ENCODE data around the gene ABCA4.
A peak's percentile ranks its signal among the peaks of the same experiment; 100 is the strongest.

ABCA4 gene

DNA sequence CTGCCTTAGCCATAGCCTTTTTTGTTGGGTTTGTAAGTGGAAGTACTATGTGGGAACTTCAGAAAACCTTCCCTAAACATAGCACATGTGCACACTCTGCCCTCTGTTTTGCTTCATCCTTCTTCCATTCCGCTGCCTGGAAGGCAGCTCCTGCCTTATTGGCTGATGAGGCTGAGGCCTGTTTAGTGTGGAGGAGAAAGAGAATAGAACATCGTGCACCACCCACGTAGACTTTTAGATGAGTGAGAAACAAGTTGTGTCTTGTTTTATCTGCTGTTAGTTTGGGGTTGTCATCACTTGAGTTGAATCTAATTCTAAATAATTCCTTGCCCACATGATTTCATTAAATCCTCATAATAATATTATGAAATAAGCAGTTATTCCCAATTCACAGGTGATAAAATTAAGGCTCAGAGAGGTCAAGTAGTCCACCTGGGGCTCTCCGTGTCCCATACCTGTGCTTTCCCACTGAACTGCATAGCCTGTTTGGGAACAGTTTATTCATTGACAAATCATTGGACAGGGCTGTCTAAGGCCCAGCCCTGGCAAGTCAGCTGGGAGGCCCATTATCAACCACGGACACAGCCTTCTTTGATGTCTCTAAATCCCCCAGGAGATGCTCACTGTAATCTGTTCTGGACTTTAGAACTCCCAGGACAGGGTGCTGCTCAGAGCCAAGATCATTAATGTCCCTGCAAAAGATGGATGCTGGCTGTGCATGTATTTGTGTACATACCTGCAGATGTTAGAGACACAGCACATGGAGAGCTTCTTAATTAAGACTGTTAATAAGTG is 93.0 kb downstream of the ABCA4 start:
- DNase-seq (ENCODE audit: low spot score), result no peak

DNA sequence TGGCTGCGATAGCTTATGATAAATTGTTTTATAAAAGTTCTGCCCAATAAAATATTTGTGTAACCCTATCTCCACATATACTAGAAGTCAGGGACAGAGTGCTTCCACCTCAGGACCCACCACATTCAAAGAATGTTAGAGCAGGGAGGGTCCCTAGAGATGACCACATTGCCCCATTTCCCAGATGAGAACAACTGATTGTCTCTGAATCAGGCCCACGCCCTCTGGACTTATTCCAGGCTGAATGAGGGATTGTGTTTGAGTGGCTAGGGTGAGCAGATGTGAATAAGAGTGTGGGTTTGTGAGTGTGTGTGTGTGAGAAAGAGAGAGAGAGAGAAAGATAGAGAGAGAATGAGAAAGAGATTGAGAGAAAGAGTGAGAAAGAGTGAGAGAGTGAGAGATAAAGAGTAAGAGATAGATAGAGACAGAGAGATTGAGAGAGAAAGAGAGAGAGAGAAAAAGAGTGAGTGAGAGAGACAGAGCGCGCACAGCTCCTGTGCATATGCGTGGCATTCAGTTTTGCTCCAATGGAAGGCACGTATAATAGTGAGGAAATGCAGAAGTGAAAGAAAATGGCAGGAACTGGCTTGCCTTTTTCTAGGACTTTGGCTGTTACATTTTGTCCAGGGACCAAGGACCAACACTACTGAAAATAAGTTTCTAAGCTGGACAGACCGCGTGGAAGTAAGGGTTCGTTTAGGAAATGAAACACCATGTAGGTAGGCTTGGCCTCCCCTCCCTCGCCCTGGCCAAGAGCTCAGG is 94.1 kb downstream of the ABCA4 start:
- DNase-seq (ENCODE audit: low spot score), result peak; percentile 57

DNA sequence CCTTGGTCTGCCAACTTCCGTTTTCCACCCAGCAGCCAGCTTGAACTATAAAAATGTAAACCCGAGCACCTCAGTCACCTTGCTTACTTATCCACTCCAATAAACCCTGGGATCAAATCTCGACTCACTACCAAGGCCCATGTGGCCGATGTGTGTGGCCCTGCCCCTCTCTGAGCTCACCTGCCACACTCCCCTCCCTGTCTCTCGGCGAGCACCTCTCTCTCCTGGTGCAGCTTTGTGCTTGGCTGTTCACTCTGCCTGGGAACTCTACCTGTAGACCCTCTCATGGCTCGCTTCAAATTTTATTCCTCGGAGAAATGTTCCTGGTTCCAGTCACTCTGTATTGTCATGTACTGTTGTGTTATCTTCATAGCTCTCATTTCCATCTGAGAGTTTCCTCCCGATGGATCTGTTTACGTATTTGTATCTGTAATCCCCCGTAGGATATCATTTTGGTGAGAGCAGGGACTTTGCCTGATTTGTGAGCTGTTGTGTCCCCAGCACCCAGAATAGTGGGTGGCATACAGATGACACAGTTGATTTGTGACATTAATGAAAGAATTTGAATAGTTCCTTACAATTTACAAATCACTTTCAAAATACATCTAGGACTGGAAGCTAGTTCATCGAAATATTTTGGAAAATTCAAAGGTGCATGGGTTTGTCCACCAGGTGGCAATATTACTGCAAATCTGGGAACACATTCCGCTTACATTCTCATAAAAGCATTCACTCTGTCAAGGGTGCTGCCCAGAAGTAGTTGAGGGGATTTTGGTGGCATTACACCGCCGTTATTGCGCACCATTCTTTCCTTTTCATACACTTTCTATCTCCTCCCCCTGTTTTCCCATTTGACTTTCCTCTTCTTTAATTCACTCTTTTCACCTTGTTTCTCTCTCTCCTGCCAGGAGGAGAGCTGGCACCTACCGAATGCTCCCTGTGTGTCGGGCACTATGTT is 95.3 kb downstream of the ABCA4 start:
- DNase-seq (ENCODE audit: low spot score), result peak; percentile 77

DNA sequence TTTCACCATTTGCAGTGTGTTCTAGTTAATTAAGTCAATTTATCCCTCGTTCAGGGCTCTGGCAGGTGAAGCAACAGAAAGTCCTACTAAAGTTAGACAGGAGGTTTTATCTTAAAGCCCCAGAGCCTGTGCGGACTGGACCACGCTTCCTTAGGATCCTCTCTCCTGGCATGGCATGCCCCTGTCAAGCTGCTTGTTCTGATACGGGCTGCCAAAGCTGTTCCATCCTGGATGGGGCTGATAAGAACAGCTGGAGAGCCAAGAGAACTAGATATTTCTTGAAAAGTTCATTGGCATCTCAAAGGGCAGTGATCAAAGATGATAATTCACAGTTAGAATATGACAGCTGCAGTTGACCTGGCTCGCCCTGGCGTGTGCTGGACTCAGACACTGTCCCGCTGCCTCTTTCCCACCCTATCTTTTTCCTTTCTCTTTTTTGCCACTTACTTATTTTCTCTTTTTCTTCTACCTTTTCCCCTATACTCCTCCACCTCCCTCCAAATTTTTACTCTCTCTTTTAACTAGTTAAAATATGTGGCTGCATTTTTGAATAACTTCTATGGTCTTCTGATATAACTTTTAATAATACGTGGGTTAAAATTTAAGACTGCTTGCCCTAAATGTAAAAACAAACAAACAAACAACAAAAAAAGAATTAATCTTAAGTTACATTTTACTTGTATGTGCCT is 96.7 kb downstream of the ABCA4 start:
- DNase-seq (ENCODE audit: low spot score), result peak; percentile 80

DNA sequence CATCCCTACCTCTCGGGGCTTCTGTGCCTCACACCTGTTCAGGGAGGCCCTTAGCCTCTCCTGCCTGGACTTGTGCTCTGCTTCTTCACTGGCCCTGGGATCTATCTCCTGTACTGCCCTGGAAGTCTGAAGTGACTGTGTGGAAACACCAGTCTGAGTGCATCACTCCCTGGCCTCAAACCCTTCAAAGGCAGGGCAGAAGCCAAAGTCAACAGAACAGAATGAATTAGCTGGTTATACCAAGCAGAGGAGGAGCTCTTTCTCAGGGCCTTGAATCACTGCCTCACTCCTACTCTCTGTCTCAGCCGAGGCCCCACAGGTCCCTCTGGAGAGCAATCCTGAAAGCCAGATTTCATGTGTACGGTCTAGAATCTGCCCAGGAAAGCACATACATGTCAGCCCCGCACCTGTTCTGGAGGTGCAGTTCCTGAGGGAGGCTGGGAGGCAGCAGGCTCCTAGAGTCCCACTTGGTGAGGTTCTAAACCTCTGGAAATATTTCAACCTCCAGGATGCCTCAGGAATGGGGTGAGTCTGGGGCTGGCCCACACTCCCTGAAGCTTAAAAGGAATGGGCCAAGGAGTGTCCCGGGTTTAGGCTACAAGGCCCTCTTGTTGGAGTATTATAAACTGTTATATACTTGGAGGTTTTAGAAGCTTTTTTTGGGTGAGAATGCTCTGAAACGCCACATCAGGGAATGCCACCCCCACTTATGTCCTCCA is 98.3 kb downstream of the ABCA4 start:
- no peak for DNase-seq (ENCODE audit: low spot score)

DNA sequence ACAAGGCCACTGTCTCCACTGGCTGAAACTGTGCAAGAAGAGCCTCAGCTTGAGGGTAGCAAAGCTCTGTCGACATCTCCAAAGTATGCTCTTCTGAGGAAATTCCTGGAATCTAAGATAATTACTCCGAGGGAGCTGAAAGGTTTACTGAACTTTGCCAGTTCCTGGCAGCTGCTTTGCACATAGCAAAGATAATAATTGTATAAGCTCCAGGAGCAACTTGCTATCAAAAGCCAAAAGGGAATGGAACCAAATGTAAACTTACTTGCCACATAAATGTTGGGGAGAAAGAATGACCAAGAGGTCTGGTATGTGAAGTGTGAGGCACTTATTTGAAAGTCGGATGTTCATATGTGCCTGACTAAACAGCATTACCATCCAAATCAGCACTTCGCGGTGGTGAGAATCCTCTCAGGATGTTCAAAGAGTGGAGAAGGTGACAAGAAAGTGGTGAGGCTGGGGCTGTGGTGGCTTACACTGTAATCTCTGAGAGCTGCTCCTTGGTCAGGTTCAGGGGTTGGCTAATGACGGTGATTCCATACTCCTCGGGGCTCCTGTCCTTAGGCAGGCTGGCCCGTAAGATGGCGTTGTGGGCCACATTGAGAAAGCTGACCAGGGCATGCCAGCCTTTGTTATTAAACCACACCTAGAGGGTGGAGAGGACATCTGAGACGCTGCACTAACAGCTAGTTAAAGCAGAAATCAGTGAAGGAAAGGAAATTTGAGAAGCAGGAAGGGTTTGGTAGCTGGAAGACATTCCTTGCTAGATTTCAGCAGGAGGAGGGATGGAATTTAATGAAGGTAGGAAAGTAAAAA is 100.0 kb downstream of the ABCA4 start:
- peak; percentile 33 for DNase-seq (ENCODE audit: low spot score)

DNA sequence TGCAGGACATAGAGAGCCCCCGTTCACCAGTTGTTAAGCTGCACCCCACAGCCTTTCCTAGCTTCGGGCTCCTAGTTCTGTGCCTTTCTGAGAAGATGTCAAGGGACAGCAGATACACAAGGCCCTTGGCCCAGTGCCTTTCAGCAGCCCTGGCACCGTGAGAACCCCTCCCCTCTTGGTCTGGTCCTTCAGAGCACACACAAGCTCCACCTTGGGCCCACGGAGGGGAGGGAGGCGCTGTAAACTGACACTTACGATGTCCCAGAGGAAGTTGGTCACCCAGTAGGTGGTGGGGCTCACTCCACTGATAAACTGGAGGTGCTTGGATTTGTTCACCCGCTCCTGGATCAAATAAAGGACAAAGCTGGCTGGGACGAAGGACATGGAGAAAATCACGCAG is 101.6 kb downstream of the ABCA4 start:
- no peak for DNase-seq (ENCODE audit: low spot score)

DNA sequence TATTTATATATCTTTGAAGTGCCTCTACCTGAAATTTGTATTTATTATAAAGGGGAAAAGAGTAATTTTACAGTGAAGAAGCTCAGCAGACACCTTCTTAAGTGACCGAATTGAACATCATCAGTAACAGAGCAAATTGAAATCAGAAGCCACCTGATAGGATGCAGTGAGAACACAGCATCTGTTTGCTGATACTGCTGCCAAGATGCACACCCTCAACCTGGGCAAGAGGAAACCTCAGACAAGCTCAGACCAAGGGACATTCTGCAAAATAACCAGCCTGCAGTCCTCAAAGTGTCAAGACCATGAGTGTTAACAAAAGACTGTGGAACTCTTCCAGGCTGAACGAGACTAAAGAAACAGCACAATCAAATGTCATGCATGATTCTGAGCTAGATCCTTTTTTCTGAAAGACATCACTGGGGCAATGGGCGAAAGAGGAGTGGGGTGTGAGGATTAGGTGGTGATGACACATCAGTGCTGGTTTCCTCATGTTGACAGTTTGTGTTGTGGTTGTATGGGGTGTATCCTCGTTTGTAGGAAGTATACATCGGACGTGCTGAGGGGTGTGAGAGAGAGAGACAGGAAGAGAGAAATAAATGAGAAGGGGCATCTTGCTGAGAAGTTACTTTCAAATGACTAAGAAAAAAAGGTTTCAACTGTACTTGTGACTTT is 103.7 kb downstream of the ABCA4 start:
- no peak for DNase-seq (ENCODE audit: low spot score)

DNA sequence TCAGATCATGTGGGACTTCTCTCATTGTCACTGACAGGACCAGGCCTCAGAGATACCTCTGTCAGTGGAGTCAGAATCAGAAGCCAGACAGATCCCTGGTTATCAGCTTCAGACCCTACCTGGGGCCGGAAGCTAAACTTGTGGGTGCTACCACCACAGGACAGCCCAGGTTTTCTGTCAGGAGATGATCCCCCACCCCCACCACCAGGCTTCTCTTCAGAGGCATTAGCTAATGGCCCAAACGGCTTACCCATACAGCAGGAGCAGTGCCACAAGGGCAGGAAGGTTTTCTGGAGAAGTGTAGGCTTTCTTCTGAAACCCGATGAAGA is 105.5 kb downstream of the ABCA4 start:
- no peak for DNase-seq (ENCODE audit: low spot score)

DNA sequence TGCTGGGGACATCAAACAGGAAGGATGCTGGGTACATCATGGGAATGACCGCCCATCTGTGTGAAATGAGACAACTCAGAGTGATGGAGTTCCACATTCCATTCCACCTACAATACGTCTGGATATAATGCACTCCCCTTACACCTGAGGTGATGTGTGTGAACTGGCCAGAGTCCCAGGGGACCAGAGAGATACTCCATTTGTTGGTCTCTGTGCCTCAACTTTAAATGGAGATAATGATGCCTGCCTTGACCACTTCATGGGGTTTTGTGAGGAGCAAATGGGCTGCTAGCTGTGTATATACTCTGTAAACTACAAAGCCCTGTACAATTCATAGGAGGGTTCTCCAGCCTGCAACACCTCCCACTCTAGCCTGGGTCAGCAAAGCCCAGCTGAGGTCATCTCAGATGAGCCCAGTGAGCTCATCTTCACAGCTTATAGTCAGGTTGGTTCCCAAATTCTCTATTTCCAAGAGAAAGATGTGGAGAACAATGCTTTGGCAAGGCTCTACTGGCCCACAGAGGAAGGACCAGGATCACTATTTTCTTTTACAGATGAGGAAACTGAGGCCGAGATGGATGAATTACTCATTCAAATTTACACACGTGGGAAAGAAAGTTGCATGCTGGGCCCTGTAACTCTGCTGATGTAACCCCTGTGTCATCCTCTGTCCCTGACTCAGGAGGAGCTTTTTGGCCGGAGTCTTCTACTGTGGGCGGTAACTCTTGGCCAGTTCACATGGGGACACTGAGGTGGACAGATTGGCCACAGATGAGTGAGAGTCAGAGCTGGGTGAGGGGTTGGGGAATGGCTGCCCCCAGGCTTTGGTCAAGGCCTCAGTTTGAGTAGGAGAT is 106.1 kb downstream of the ABCA4 start:
- DNase-seq (ENCODE audit: low spot score), result peak; percentile 31

DNA sequence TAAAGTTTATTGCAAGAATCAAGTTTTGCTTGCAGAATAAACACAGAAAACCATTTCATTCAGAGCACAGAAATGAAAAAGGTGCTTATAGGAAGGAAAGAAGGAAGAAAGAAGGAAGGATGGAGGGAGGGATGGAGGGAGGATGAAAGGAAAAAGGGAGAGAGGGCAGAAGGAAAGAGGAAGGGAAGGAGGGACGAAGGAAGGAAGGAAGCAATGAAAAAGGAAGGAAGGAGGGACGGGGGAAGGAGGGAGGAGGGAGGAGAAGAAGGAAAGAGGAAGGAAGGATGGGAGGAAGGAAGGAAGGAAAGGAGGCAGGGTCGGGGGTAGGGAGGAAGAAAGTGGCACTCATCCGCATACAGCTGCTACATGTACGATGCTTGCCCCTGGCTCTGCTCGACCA is 106.9 kb downstream of the ABCA4 start:
- DNase-seq (ENCODE audit: low spot score), result no peak

DNA sequence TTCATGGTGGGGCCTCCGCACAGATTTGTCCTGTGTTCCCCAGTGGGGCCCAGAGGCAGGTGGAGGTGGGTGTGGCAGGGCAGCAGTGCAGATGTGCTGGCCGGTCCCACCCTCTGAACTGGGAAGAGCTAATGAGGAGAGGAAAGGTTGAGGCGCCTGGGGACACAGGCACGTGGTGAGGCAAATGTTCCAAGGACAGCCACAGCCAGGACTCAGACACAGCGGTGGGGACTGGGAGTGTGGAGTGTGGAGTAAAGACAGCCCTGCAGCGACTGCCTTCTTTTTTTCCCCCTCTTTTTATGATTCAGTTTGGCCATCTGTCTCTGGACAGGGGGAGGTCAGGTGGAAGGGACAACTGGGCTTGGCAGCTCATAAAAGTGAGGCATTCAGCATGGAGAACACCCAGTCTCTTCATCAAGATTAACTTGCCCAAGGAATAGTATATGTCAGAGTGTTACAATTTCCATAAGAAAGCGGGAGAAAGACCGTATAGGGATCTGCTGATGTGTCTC is 107.5 kb downstream of the ABCA4 start:
- no peak for DNase-seq (ENCODE audit: low spot score)

DNA sequence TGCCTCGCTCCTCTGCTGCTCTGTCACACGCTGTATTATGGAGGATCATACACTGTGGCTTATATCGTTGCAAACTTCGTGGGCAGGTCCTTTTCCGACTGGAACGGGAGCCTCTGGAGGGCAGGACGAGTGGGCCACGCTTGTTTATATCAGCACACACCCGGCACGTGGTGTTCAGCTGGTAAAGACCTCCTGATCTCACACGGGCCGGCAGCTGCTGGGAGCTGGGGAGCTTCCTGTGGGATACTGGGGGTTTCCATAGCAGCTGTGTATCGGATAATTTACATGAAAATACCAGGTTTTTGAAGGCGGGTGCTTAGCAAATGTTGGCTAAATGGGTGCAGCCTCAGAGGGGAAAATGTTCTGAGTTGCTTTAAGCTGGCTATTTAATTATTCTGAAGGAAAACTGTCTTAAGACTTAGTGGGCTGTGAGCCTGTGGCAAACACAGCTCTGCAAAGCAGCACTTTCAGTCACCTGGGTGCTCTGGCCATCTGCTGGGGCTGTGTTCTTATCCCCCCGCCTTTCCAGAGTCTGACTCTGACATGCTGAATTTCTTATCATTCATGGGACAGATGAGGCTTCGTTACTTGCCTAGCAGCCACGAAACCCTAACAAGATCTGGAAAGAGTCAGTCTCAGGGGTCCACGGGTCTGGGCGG is 108.1 kb downstream of the ABCA4 start:
- peak; percentile 35 for DNase-seq (ENCODE audit: low spot score)

DNA sequence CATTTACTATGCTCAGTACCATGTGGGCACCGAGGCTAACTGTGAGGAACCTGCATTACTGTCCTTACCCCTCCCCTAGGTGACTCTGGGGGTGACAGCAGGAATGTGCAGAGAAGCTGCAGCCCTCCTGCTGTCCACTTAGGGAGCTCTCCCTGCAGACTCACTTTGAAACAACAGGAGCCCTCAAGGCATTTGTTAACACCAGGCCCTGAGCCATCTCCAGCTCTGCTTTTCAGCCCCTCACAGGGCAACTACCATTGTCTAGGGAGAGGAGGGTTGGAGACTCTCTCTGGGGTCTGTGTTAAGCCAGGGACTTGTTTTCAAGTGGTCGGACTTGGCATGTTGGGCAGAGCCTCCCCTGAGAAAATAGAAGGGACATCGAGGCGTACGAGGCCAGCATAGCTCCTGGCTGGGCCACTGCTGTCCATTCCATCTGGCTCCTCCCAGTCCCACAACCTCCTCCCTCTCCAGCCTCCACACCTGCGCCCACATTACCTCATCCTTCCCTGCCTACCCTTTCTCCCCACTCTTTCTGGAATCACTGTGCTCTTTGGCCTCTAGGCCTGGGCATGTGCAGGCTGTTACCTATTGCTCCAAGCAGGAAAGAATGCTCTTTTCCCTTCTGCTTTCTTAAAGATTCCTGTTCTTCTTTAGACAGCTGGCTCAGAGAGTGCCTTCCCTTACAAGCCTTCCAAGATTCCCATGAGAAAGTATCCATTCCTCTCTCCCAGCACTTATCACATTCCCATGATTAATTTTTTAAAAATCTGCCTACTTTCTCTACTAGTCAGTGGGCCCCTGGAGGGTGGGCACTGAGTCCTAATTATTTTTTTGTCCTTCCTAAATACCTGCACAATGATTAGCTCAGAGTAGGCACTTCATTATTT is 109.0 kb downstream of the ABCA4 start:
- no peak for DNase-seq (ENCODE audit: low spot score)

DNA sequence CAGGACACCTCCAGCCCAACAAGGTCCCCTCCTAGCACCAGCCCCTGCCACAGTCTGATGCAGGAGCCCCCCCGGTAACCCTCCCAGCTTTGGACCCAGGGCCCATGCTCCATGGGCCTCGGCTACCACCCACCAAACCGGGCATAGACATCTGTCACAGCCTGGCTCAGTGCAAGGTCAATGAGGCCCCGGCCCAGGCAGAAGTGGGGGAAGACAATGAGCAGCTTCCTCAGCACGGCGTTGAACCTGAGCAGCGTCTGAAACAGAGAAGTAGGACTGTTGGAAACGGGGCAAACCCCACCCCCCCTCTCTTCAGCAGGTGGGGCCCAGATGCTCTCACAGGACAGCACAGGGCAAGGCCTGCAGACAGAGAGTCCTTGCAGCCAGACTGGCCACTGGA is 109.8 kb downstream of the ABCA4 start:
- no peak for DNase-seq (ENCODE audit: low spot score)

DNA sequence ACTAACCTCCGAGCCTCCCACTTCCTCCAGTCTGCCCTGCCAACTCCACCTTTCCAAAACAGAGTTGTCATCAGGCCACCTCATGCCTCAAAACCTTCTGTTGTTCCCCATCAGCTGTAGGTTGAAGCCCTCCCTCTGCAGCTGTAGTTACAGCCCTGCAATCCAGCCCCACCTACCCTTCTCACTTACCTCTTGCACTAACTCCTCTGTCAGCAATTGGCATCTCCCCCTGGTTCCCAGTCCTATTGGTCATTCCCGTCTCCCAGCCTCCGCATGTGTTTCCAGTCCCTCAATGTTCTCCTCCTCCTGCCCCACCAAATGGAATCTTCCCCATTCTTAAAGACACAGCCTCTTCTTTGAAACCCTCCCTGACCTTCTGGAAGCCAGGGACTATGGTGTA is 111.6 kb downstream of the ABCA4 start:
- no peak for DNase-seq (ENCODE audit: low spot score)

DNA sequence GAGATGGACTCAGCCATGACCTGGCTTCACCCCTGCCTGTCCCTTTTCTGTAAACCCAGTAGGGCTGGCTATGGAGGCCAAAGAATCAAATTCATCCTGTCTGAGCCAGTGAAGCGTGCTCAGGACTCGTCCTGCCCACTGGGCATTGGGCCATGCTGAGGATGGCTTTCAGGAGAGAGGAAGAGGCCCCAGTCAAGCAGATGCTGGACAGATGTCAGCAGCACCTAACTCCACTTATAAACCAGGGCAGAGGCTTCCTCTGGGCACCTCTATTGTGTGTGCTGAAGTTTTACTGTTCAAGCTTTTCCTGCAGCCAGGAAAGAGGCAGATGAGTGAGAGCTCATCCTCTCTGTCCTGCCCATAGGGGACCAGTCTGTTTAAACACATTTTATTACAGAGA is 114.3 kb downstream of the ABCA4 start:
- DNase-seq (ENCODE audit: low spot score), result no peak

Measured in hematopoietic multipotent progenitor cell treated with erythropoietin and hydrocortisone succinate and interleukin-3 and kit ligand, for 17 days (in vitro differentiated cells).